Central memory CD8-positive, alpha-beta T cell (primary cell): ENCODE measurements around the gene TRIM47.
A peak's percentile ranks its signal among the peaks of the same experiment; 100 is the strongest.

Source experiments
- ATAC-seq: fragments of 150-1000 bp; cut with Tn5 transposase; replicated peaks from 2 replicates; pipeline ENCODE4 v1.10.0; 2022; ENCODE audit warnings: mild to moderate bottlenecking, moderate FRiP score, moderate number of reproducible peaks; ENCODE audit not compliant: poor library complexity, severe bottlenecking; ENCODE audit errors: extremely low read depth
- DNase-seq, 2 donors: peaks; one replicate each; pipeline ENCODE4 v3.0.0; 2021; ENCODE audit warnings: low spot score in 2 of 2
- H3K27ac Mint-ChIP-seq: one replicate; pipeline ENCODE4 v1.8.0; 2022; ENCODE audit warnings: low read depth, mild to moderate bottlenecking, moderate library complexity, mixed read lengths
- H3K27me3 Mint-ChIP-seq: one replicate; pipeline ENCODE4 v1.8.0; 2022; ENCODE audit warnings: mixed read lengths
- H3K36me3 Mint-ChIP-seq: one replicate; pipeline ENCODE4 v1.8.0; 2022; ENCODE audit warnings: mild to moderate bottlenecking, moderate library complexity, mixed read lengths; ENCODE audit not compliant: insufficient read depth
- H3K4me1 Mint-ChIP-seq: one replicate; pipeline ENCODE4 v1.8.0; 2022; ENCODE audit warnings: mixed read lengths
- H3K4me3 Mint-ChIP-seq: one replicate; pipeline ENCODE4 v1.8.0; 2022; ENCODE audit warnings: mild to moderate bottlenecking, moderate library complexity, mixed read lengths
- H3K9me3 Mint-ChIP-seq: one replicate; pipeline ENCODE4 v1.8.0; 2022; ENCODE audit warnings: mixed read lengths

TRIM47 gene

GRCh38 chr17:75831032-75831571, 47.3 kb downstream of the TRIM47 start:
- Mint-ChIP-seq H3K4me1 (peaks cover 27% of the 10 kb centered on the region), H3K27ac (no peak overlapping the region), H3K4me3 (no peak overlapping the region), H3K36me3 (peaks cover 41% of the 10 kb centered on the region), H3K27me3 (no peaks in the 10 kb centered on the region), H3K9me3 (no peaks in the 10 kb centered on the region)
- ATAC-seq (no peak), DNase-seq (no peak)

GRCh38 chr17:75830164-75831031, 48.0 kb downstream of the TRIM47 start:
- Mint-ChIP-seq H3K27ac (peak overlapping the region; percentile 22), H3K9me3 (no peaks in the 10 kb centered on the region), H3K27me3 (no peaks in the 10 kb centered on the region), H3K4me1 (peaks cover 27% of the 10 kb centered on the region), H3K4me3 (no peak overlapping the region), H3K36me3 (peaks cover 41% of the 10 kb centered on the region)
- DNase-seq (no peak), ATAC-seq (no peak)

- DNase-seq: no peak
- ATAC-seq: no peak
- H3K4me1 Mint-ChIP-seq: peaks cover 27% of the 10 kb centered on the region
- no peak overlapping the region for H3K4me3 Mint-ChIP-seq
- no peaks in the 10 kb centered on the region for H3K9me3 Mint-ChIP-seq
- no peaks in the 10 kb centered on the region for H3K27me3 Mint-ChIP-seq
- peak overlapping the region; percentile 22 for H3K27ac Mint-ChIP-seq
- peaks cover 39% of the 10 kb centered on the region for H3K36me3 Mint-ChIP-seq
These were observed 48.6 kb downstream of the TRIM47 start for GRCh38 chr17:75829747-75830146.

- H3K9me3 Mint-ChIP-seq: no peaks in the 10 kb centered on the region
- no peak for ATAC-seq
- peaks cover 18% of the 10 kb centered on the region for H3K4me1 Mint-ChIP-seq
- H3K27me3 Mint-ChIP-seq: no peaks in the 10 kb centered on the region
- peaks cover 35% of the 10 kb centered on the region for H3K36me3 Mint-ChIP-seq
- no peak overlapping the region for H3K4me3 Mint-ChIP-seq
- H3K27ac Mint-ChIP-seq: no peak overlapping the region
- no peak for DNase-seq
These were observed 49.6 kb downstream of the TRIM47 start for GRCh38 chr17:75828741-75829140.

GRCh38 chr17:75828076-75828400, 50.3 kb downstream of the TRIM47 start:
- H3K36me3 Mint-ChIP-seq: peaks cover 28% of the 10 kb centered on the region
- DNase-seq (no peak), ATAC-seq (peak; percentile 13)
- no peak overlapping the region for H3K27ac Mint-ChIP-seq
- no peaks in the 10 kb centered on the region for H3K27me3 Mint-ChIP-seq
- H3K4me1 Mint-ChIP-seq: peaks cover 11% of the 10 kb centered on the region
- H3K9me3 Mint-ChIP-seq: no peaks in the 10 kb centered on the region
- H3K4me3 Mint-ChIP-seq: peak overlapping the region; percentile 23

GRCh38 chr17:75827308-75828075, 50.9 kb downstream of the TRIM47 start:
- peaks cover 7% of the 10 kb centered on the region for H3K4me1 Mint-ChIP-seq

GRCh38 chr17:75826561-75827307, 51.6 kb downstream of the TRIM47 start:
- H3K27me3 Mint-ChIP-seq: no peaks in the 10 kb centered on the region

More at GRCh38 chr17:75827308-75828075, 50.9 kb downstream of the TRIM47 start:
- peak; percentile 45 for ATAC-seq
- no peak overlapping the region for H3K27ac Mint-ChIP-seq
- H3K4me3 Mint-ChIP-seq: peak overlapping the region; percentile 23
- H3K36me3 Mint-ChIP-seq: peaks cover 27% of the 10 kb centered on the region
- peak; percentile 29 to 59 for DNase-seq
- no peaks in the 10 kb centered on the region for H3K9me3 Mint-ChIP-seq
- H3K27me3 Mint-ChIP-seq: no peaks in the 10 kb centered on the region

GRCh38 chr17:75825748-75826370, 52.5 kb downstream of the TRIM47 start:
- peaks cover 28% of the 10 kb centered on the region for H3K36me3 Mint-ChIP-seq
- no peak overlapping the region for H3K4me3 Mint-ChIP-seq
- no peak overlapping the region for H3K27ac Mint-ChIP-seq

More at GRCh38 chr17:75826561-75827307, 51.6 kb downstream of the TRIM47 start:
- Mint-ChIP-seq H3K36me3 (peaks cover 26% of the 10 kb centered on the region), H3K4me1 (peaks cover 6% of the 10 kb centered on the region), H3K4me3 (no peak overlapping the region), H3K27ac (no peak overlapping the region), H3K9me3 (no peaks in the 10 kb centered on the region)
- ATAC-seq (no peak), DNase-seq (no peak)

GRCh38 chr17:75825149-75825552, 53.2 kb downstream of the TRIM47 start:
- ATAC-seq (no peak), DNase-seq (no peak)
- Mint-ChIP-seq H3K27me3 (no peaks in the 10 kb centered on the region), H3K9me3 (no peaks in the 10 kb centered on the region), H3K27ac (no peak overlapping the region), H3K36me3 (peaks cover 26% of the 10 kb centered on the region), H3K4me3 (no peak overlapping the region), H3K4me1 (peaks cover 14% of the 10 kb centered on the region)

More at GRCh38 chr17:75825748-75826370, 52.5 kb downstream of the TRIM47 start:
- no peak for ATAC-seq
- H3K4me1 Mint-ChIP-seq: peaks cover 14% of the 10 kb centered on the region
- no peak for DNase-seq
- no peaks in the 10 kb centered on the region for H3K9me3 Mint-ChIP-seq
- H3K27me3 Mint-ChIP-seq: no peaks in the 10 kb centered on the region

- H3K36me3 Mint-ChIP-seq: peaks cover 24% of the 10 kb centered on the region
- H3K27ac Mint-ChIP-seq: no peak overlapping the region
- H3K9me3 Mint-ChIP-seq: no peaks in the 10 kb centered on the region
- H3K4me1 Mint-ChIP-seq: peaks cover 14% of the 10 kb centered on the region
- DNase-seq (no peak), ATAC-seq (no peak)
- H3K27me3 Mint-ChIP-seq: no peaks in the 10 kb centered on the region
- H3K4me3 Mint-ChIP-seq: no peak overlapping the region
These were observed 53.7 kb downstream of the TRIM47 start for GRCh38 chr17:75824666-75825065.
